ENCODE measurements around the gene SSRP1.

The SSRP1 gene

GRCh38 chr11:57313071-57313787 lies 22.5 kb downstream of the SSRP1 start:
- ATAC-seq, result no peak

- no peak for ATAC-seq
Measured at GRCh38 chr11:57312511-57313021, 23.1 kb downstream of the SSRP1 start.

GRCh38 chr11:57311109-57311936 lies 24.4 kb downstream of the SSRP1 start:
- peak; percentile 90 to 92 for ATAC-seq

GRCh38 chr11:57310630-57311086 lies 25.0 kb downstream of the SSRP1 start:
- ATAC-seq, result no peak

- ATAC-seq, result no peak
Measured at GRCh38 chr11:57310091-57310490, 25.6 kb downstream of the SSRP1 start.

- ATAC-seq, result no peak
Measured at GRCh38 chr11:57309106-57310059, 26.3 kb downstream of the SSRP1 start.

GRCh38 chr11:57308426-57309060 lies 27.1 kb downstream of the SSRP1 start:
- ATAC-seq, result no peak

GRCh38 chr11:57307666-57308270 lies 27.9 kb downstream of the SSRP1 start:
- ATAC-seq, result no peak

GRCh38 chr11:57306940-57307565 lies 28.6 kb downstream of the SSRP1 start:
- ATAC-seq, result no peak

- no peak for ATAC-seq
Measured at GRCh38 chr11:57306161-57306876, 29.4 kb downstream of the SSRP1 start.

- ATAC-seq, result no peak
Measured at GRCh38 chr11:57305523-57305922, 30.2 kb downstream of the SSRP1 start.

GRCh38 chr11:57303990-57304579 lies 31.6 kb downstream of the SSRP1 start:
- no peak for ATAC-seq

GRCh38 chr11:57303280-57303989 lies 32.3 kb downstream of the SSRP1 start:
- no peak for ATAC-seq

- ATAC-seq, result no peak
Measured at GRCh38 chr11:57302489-57302888, 33.2 kb downstream of the SSRP1 start.

- no peak for ATAC-seq
Measured at GRCh38 chr11:57301711-57302423, 33.8 kb downstream of the SSRP1 start.

- no peak for ATAC-seq
Measured at GRCh38 chr11:57300785-57301184, 34.9 kb downstream of the SSRP1 start.

GRCh38 chr11:57299150-57299737 lies 36.4 kb downstream of the SSRP1 start:
- ATAC-seq, result no peak

GRCh38 chr11:57297221-57297620 lies 38.5 kb downstream of the SSRP1 start:
- ATAC-seq, result no peak

Data from activated CD4-positive, CD25-positive, alpha-beta regulatory T cell treated with anti-CD3 and anti-CD28 coated beads, Interleukin-2, amount 50 U/mL, for 24 hours (primary cell).